Upper lobe of left lung (tissue), 4 donors: ENCODE measurements around the gene TFB2M.

Experiments used
- CTCF ChIP-seq, 6 experiments: fragments of 450-650 bp in 4 of 6; fragments of 200-600 bp in 2 of 6; sonication (generic) in 2 of 6; IDR thresholded peaks; one replicate each; pipeline ENCODE4 v1.5.1; 2016 to 2019; ENCODE audit warnings: antibody characterized with exemption in 6 of 6
- EP300 ChIP-seq, 4 donors: sonication (generic); formaldehyde crosslinking; IDR thresholded peaks; one replicate each; pipeline ENCODE4 v1.5.1; 2017; ENCODE audit warnings: antibody characterized with exemption in 4 of 4, control low read depth in 2 of 4
- POLR2A ChIP-seq, 4 donors: fragments of 450-650 bp; IDR thresholded peaks; one replicate each; pipeline ENCODE4 v1.5.1; 2016 to 2017; ENCODE audit warnings: antibody characterized with exemption in 4 of 4, mild to moderate bottlenecking in 2 of 4
- POLR2AphosphoS5 ChIP-seq, 2 donors: sonication (generic); formaldehyde crosslinking; IDR thresholded peaks; one replicate each; pipeline ENCODE4 v1.5.1; 2017; ENCODE audit warnings: antibody characterized with exemption in 2 of 2

DNA sequence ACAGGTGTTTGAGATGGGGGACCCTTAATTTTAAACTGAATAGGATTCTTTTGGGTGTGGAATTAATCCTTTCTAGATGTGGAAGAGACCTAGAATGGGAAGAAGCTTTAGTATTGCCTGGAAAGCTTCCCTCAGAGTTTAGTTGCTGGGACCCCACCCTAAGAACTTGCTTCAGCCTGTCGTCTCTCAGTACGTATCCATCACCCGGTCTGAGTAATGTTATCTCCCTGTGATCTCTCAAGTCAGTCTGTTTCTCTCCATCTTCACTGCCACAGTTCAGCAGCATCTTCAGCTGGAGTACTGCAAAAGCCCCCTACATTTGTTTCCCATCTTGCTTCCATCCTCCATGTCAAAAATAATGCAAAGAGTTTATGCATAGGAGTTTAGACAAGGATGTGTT, 29.1 kb upstream of the TFB2M start:
- TF ChIP-seq CTCF (IDR thresholded peaks at IDR 0.05) (no peak), POLR2A (IDR thresholded peaks at IDR 0.05) (no peak), POLR2AphosphoS5 (IDR thresholded peaks at IDR 0.05) (no peak), EP300 (IDR thresholded peaks at IDR 0.05) (no peak)
